Raji (cell line): ENCODE data around the gene PRIM2.

Source experiments
- POLR2A ChIP-seq: IDR thresholded peaks from 2 replicates; pipeline ENCODE4 v1.6.1; 2011; ENCODE audit warnings: low read depth, low read length, control low read depth; ENCODE audit not compliant: insufficient read depth

The PRIM2 gene

GRCh38 chr6:57305761-57306160, 11.7 kb upstream of the PRIM2 start:
- no peak for TF ChIP-seq POLR2A

- no peak for TF ChIP-seq POLR2A
These were observed 11.2 kb upstream of the PRIM2 start for GRCh38 chr6:57306273-57306672.

GRCh38 chr6:57307850-57308249, 9.6 kb upstream of the PRIM2 start:
- TF ChIP-seq POLR2A = no peak

- no peak for TF ChIP-seq POLR2A
These were observed 6.6 kb upstream of the PRIM2 start for GRCh38 chr6:57310817-57311157.

- no peak for TF ChIP-seq POLR2A
These were observed 5.5 kb upstream of the PRIM2 start for GRCh38 chr6:57312004-57312345.

- TF ChIP-seq POLR2A = no peak
These were observed 4.4 kb upstream of the PRIM2 start for GRCh38 chr6:57313009-57313408.

- TF ChIP-seq POLR2A = no peak
These were observed 3.5 kb upstream of the PRIM2 start for GRCh38 chr6:57313711-57314471.

GRCh38 chr6:57315111-57315510, 2.3 kb upstream of the PRIM2 start:
- no peak for TF ChIP-seq POLR2A

GRCh38 chr6:57315851-57316250, 1.6 kb upstream of the PRIM2 start:
- no peak for TF ChIP-seq POLR2A

GRCh38 chr6:57316581-57317059, 810 bp upstream of the PRIM2 start:
- peak; percentile 61 for TF ChIP-seq POLR2A

- TF ChIP-seq POLR2A = no peak
These were observed 7.1 kb downstream of the PRIM2 start for GRCh38 chr6:57324538-57324937.

GRCh38 chr6:57327311-57327710, 9.9 kb downstream of the PRIM2 start:
- TF ChIP-seq POLR2A = no peak

GRCh38 chr6:57328074-57328473, 10.6 kb downstream of the PRIM2 start:
- no peak for TF ChIP-seq POLR2A

GRCh38 chr6:57329933-57330332, 12.5 kb downstream of the PRIM2 start:
- no peak for TF ChIP-seq POLR2A

- no peak for TF ChIP-seq POLR2A
These were observed 24.8 kb downstream of the PRIM2 start for GRCh38 chr6:57342148-57342669.

- TF ChIP-seq POLR2A = no peak
These were observed 104.1 kb downstream of the PRIM2 start for GRCh38 chr6:57421503-57421902.

- no peak for TF ChIP-seq POLR2A
These were observed 106.0 kb downstream of the PRIM2 start for GRCh38 chr6:57423468-57423867.
